ENCODE measurements around the gene ABCC11.

The ABCC11 gene

DNA sequence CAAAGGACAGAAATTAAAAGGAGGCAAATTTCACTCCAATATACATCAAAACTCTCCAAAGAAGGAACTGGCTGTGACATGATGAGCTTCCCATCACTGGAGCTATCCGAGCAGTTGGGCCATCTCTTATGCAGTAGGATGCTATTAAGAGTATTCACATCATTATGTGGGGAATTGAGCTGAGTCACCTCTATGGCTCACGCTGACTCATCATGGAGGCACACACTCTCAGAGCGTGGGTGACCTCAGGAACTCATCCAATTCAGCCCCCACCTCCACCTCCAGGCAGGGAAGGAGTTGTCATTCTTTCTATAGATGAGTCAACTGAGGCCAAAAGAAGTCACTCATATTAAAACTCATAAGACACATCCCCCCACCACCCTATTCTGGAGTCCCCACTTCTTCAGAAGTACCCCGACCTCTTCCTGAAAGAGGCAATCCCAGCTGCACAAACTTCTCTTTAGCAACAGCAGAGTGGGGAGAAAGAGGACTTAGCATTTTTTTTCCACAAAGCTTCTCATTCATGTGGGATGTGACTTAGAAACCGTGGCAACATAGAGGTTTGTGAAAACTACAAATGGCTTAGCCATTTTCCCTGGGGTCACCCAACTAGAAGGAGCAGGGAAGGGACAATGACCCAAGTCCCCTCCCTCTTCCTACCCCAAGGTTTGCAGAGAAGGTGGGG, 124.1 kb downstream of the ABCC11 start:
- H3K4me3 ChIP-seq (ENCODE audit: low read depth, low read length) = no peak overlapping the region
- TF ChIP-seq, protein P1, sequence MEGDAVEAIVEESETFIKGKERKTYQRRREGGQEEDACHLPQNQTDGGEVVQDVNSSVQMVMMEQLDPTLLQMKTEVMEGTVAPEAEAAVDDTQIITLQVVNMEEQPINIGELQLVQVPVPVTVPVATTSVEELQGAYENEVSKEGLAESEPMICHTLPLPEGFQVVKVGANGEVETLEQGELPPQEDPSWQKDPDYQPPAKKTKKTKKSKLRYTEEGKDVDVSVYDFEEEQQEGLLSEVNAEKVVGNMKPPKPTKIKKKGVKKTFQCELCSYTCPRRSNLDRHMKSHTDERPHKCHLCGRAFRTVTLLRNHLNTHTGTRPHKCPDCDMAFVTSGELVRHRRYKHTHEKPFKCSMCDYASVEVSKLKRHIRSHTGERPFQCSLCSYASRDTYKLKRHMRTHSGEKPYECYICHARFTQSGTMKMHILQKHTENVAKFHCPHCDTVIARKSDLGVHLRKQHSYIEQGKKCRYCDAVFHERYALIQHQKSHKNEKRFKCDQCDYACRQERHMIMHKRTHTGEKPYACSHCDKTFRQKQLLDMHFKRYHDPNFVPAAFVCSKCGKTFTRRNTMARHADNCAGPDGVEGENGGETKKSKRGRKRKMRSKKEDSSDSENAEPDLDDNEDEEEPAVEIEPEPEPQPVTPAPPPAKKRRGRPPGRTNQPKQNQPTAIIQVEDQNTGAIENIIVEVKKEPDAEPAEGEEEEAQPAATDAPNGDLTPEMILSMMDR (IDR thresholded peaks at IDR 0.05; ENCODE audit: low read depth, low read length) = no peak

DNA sequence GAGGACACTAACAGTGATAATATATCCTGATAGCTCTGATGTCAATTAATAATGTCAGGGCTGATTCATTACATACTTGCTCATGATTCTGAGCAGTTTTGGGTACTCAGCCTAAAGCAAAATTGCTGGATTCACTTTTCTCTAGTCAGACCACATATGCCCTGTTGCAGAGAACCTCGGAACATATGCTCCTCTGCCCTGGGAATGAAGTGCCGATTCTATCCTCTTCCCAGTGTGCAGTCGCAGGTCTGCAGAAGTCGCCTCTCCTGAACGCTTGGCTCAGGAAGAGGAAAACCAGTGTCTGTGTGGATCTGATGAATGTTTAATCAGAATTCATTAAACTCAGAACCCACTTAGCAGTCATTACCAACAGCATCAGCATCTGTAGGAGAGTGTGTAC, 126.1 kb downstream of the ABCC11 start:
- no peak overlapping the region for H3K4me3 ChIP-seq (ENCODE audit: low read depth, low read length)
- TF ChIP-seq, protein P1 (IDR thresholded peaks at IDR 0.05; ENCODE audit: low read depth, low read length) = no peak

DNA sequence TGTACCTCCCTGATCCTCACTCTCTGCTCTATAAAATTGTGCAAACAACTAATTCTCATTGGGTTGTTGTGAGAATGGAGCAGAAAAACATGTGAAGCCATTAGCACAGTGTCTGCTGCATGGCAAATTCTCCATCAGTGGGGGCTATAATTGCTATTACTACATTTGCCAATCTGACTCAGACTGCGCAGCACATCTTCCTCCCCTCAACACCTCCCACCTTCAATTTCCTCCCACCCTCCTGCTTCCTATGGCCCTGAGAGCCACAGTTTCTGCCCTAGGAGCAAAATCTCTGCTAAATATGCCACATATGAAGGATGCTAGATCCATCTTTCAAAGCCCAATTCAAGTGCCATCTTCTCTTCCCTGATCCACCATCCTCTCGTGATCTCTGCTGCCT, 128.5 kb downstream of the ABCC11 start:
- TF ChIP-seq, protein P1 (IDR thresholded peaks at IDR 0.05; ENCODE audit: low read depth, low read length) = no peak
- H3K4me3 ChIP-seq (ENCODE audit: low read depth, low read length) = no peak overlapping the region

DNA sequence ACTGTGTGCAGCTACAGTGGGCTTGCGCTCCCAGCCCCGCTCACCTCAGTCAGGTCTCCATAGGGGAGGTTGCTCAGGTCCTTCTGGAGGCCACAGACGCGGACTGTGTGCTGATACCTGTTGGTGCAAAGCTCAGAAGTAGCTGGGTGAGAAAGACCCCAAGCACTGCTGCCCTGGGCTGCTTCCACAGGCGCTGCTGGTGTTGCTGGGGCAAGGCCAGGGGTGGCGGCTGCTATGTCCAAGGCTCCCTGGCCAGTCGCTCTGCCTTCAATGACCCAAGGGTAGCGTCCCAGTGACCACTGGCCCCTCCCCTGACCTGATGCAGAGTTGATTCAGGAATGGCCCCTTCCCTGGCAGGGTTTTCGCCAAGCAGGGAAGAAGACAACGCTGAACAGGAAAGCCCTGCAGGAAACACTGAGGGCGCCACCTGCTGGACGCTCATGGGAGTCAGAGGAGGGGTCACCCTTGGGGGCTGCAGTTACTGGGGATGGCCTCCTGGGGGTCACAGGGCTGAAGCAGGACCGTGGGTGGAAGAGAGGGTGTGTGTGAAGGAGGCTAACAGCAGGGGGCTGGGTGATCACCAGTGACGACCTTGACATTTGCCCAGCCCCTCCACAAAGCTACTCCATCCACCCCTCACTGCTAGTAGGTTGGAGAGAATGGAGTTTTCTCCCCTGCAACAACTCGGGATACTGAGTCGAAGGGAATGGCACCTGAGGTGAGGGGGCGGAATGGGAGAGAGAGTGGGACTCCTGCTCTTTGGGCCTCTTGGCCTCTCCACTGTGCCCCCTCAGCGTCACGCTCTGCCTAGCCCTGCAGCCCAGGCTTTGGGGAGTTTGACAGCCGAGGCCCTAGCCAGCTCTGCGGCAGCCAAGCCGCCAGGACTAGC, 129.9 kb downstream of the ABCC11 start:
- no peak overlapping the region for H3K4me3 ChIP-seq (ENCODE audit: low read depth, low read length)
- TF ChIP-seq, protein P1 (IDR thresholded peaks at IDR 0.05; ENCODE audit: low read depth, low read length) = peak; percentile 79
